ENCODE measurements around the gene SMYD2. TPM values are rescaled to one million over a fixed set of nuclear protein-coding genes. Genes with fewer than 3 reads are reported as not detected.

SMYD2 gene
- total RNA-seq, 1 experiment from 2014 or later: 25.8 TPM

DNA sequence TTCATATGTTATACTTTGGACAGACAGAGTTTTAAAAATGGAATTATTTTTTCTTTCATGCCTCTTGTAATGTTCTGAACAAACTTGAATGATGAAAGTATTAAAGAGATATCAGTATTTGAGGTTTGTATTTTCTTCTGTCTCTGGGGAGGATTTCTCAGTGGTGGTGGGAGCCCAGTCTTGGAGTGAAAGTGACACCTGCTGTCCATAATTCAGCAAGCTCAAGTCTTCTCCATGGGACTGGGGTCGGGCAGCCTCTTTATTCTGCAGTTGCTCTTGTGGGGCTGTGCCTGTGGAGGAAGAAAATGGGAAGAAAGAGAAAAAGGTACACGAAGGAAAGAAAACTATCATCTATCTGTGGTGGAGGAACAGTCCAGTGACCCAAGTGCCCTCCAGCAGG lies 56.1 kb downstream of the SMYD2 start:
- H3K27ac ChIP-seq (ENCODE audit: low read depth, low read length, poor library complexity, severe bottlenecking): peak overlapping the region; percentile 43
- peaks cover 4% of the 10 kb centered on the region for H3K36me3 ChIP-seq (ENCODE audit: insufficient read depth, low read length, poor library complexity, severe bottlenecking)

DNA sequence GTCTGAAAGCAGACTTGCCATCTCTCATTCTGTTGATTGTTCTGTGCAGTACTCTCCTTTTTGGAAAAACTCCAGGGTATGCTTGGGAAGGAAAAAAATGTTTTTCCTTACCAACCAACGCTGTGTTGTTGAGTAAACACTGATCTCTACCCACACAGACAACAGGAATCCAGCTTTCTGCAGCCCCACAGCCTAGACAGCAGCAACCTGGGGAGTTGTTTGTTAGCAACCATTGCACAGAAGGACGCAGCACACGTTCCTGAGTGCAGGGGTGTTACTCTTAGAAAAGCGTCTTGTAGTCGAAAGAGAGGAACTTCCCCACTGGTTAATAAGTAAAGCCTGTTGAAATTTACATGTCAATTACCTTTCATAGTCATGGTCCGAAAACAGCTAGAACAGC lies 56.6 kb downstream of the SMYD2 start:
- ChIA-PET POLR2A (ENCODE audit: low non-redundant PET) (no interaction called here), CTCF (interaction anchor here (0.6 to 0.8 kb wide), 2 partner anchors 65 to 123 kb away, joined by 3 to 4 read pairs; no protein-coding TSS in a partner anchor)
- no peaks in the 10 kb centered on the region for H3K9me3 ChIP-seq (ENCODE audit: low read depth, low read length, poor library complexity, severe bottlenecking)
- H3K27me3 ChIP-seq (replicated peaks; ENCODE audit: insufficient read depth, low read depth, low read length, poor library complexity): no peaks in the 10 kb centered on the region
- TF ChIP-seq EZH2 (IDR thresholded peaks at IDR 0.05; ENCODE audit: borderline replicate concordance, low read depth, low read length, poor library complexity, severe bottlenecking): no peak
- TF ChIP-seq CTCF (conservative IDR thresholded peaks at IDR 0.05; ENCODE audit: low read depth, low read length): no peak
- H3K4me1 ChIP-seq (ENCODE audit: insufficient read depth, low read length, poor library complexity, severe bottlenecking): peaks cover 42% of the 10 kb centered on the region
- BruUV-seq (replicated peaks): no TSS peak
- H3K36me3 ChIP-seq (ENCODE audit: insufficient read depth, low read length, poor library complexity, severe bottlenecking): peaks cover 4% of the 10 kb centered on the region
- peak overlapping the region; percentile 43 for H3K27ac ChIP-seq (ENCODE audit: low read depth, low read length, poor library complexity, severe bottlenecking)
- intact Hi-C loops (cut with micrococcal nuclease; ENCODE audit: unreplicated experiment): no loop called here
- H3K4me3 ChIP-seq (ENCODE audit: low read depth, low read length, poor library complexity, severe bottlenecking): no peak overlapping the region
- peak; percentile 40 for DNase-seq (ENCODE audit: low spot score)

More for the DNA sequence above, 56.1 kb downstream of the SMYD2 start:
- no TSS peak for BruUV-seq (replicated peaks)
- Histone ChIP-seq H3K4me3 (ENCODE audit: low read depth, low read length, poor library complexity, severe bottlenecking) (no peak overlapping the region), H3K4me1 (ENCODE audit: insufficient read depth, low read length, poor library complexity, severe bottlenecking) (peaks cover 42% of the 10 kb centered on the region), H3K9me3 (ENCODE audit: low read depth, low read length, poor library complexity, severe bottlenecking) (no peaks in the 10 kb centered on the region), H3K27me3 (replicated peaks; ENCODE audit: insufficient read depth, low read depth, low read length, poor library complexity) (no peaks in the 10 kb centered on the region)
- DNase-seq (ENCODE audit: low spot score): no peak
- TF ChIP-seq CTCF (conservative IDR thresholded peaks at IDR 0.05; ENCODE audit: low read depth, low read length): no peak
- TF ChIP-seq EZH2 (IDR thresholded peaks at IDR 0.05; ENCODE audit: borderline replicate concordance, low read depth, low read length, poor library complexity, severe bottlenecking): no peak
- ChIA-PET CTCF (interaction anchor here (0.6 kb wide), 1 partner anchor 66 kb away, joined by 4 read pairs; no protein-coding TSS in a partner anchor), POLR2A (ENCODE audit: low non-redundant PET) (no interaction called here)
- intact Hi-C loops (cut with micrococcal nuclease; ENCODE audit: unreplicated experiment): no loop called here

GRCh38 chr1:214338212-214338611 lies 57.3 kb downstream of the SMYD2 start:
- CTCF ChIA-PET: interaction anchor here (0.8 kb wide), 1 partner anchor 124 kb away, joined by 3 read pairs; no protein-coding TSS in a partner anchor

More at GRCh38 chr1:214338212-214338611, 57.3 kb downstream of the SMYD2 start:
- Histone ChIP-seq H3K4me3 (ENCODE audit: low read depth, low read length, poor library complexity, severe bottlenecking) (no peak overlapping the region), H3K9me3 (ENCODE audit: low read depth, low read length, poor library complexity, severe bottlenecking) (no peaks in the 10 kb centered on the region), H3K27ac (ENCODE audit: low read depth, low read length, poor library complexity, severe bottlenecking) (no peak overlapping the region), H3K27me3 (replicated peaks; ENCODE audit: insufficient read depth, low read depth, low read length, poor library complexity) (no peaks in the 10 kb centered on the region), H3K36me3 (ENCODE audit: insufficient read depth, low read length, poor library complexity, severe bottlenecking) (peaks cover 4% of the 10 kb centered on the region), H3K4me1 (ENCODE audit: insufficient read depth, low read length, poor library complexity, severe bottlenecking) (peaks cover 39% of the 10 kb centered on the region)
- POLR2A ChIA-PET (ENCODE audit: low non-redundant PET): no interaction called here
- intact Hi-C loops (cut with micrococcal nuclease; ENCODE audit: unreplicated experiment): no loop called here
- TF ChIP-seq CTCF (conservative IDR thresholded peaks at IDR 0.05; ENCODE audit: low read depth, low read length): no peak
- no peak for DNase-seq (ENCODE audit: low spot score)
- BruUV-seq (replicated peaks): no TSS peak

Data from A673 (cell line).